IMR-90 (cell line): Measurements from ENCODE around the gene RFX2. TPM values are rescaled to one million over a fixed set of nuclear protein-coding genes. Genes with fewer than 3 reads are reported as not detected.

Experiments
- ATAC-seq: fragments of 200-7000 bp; cut with Tn5 transposase; 2 replicates; pipeline ENCODE4 v1.9.1; 2020; ENCODE audit warnings: low read depth, mild to moderate bottlenecking, moderate library complexity
- BruUV-seq: library from RNA; stranded (reverse); fragments of 400-500 nt; replicated peaks from 2 replicates; lab custom pipeline; 2021; lab: Mats Ljungman, UMichigan
- CTCF ChIA-PET: fragments of 300-600 bp; formaldehyde crosslinking; extraction: SDS; loops from one replicate; lab custom pipeline; 2021; ENCODE audit warnings: antibody characterized with exemption; lab: Yijun Ruan, JAX
- POLR2A ChIA-PET: fragments of 300-600 bp; sonication (Branson Sonifier 250); formaldehyde crosslinking; loops from one replicate; lab custom pipeline; 2022; ENCODE audit warnings: antibody characterized with exemption; ENCODE audit not compliant: unreplicated experiment; lab: Charles Lee
- DNase-seq: peaks from one replicate; pipeline ENCODE4 v3.0.0; 2013
- H2AFZ ChIP-seq: replicated peaks from 2 replicates; pipeline ENCODE3; 2013; ENCODE audit warnings: low read length, mild to moderate bottlenecking; ENCODE audit not compliant: poor library complexity
- H2AK5ac ChIP-seq: 2 replicates; pipeline ENCODE4 v1.6.1; 2013; ENCODE audit warnings: low read depth, low read length, inconsistent platforms
- H2AK9ac ChIP-seq: replicated peaks from 2 replicates; pipeline ENCODE3; 2013; ENCODE audit warnings: mild to moderate bottlenecking, low read depth, low read length, moderate library complexity; ENCODE audit not compliant: poor library complexity
- H2BK120ac ChIP-seq: 2 replicates; pipeline ENCODE4 v1.6.1; 2013; ENCODE audit warnings: low read depth, low read length, inconsistent platforms
- H2BK15ac ChIP-seq: 3 replicates; pipeline ENCODE4 v1.6.1; 2013; ENCODE audit warnings: low read depth, low read length, inconsistent platforms
- H2BK20ac ChIP-seq: 2 replicates; pipeline ENCODE4 v1.6.1; 2013; ENCODE audit warnings: low read depth, mild to moderate bottlenecking, inconsistent platforms, low read length, moderate library complexity
- H2BK5ac ChIP-seq: 2 replicates; pipeline ENCODE4 v1.6.1; 2013; ENCODE audit warnings: mild to moderate bottlenecking, low read depth, low read length, inconsistent platforms; ENCODE audit not compliant: poor library complexity, severe bottlenecking
- H3K14ac ChIP-seq: replicated peaks from 2 replicates; pipeline ENCODE4 v1.6.1; 2013; ENCODE audit warnings: low read depth, low read length, inconsistent platforms
- H3K18ac ChIP-seq: 2 replicates; pipeline ENCODE4 v1.6.1; 2013; ENCODE audit warnings: low read depth, low read length, control low read depth
- H3K23ac ChIP-seq: 2 replicates; pipeline ENCODE4 v1.6.1; 2013; ENCODE audit warnings: low read depth, low read length, inconsistent platforms
- H3K27ac ChIP-seq: 2 replicates; pipeline ENCODE4 v1.5.1; 2013; ENCODE audit warnings: mild to moderate bottlenecking, control low read depth, low read length; ENCODE audit not compliant: insufficient read depth
- H3K27me3 ChIP-seq: 2 replicates; pipeline ENCODE4 v1.6.1; 2013; ENCODE audit warnings: low read length; ENCODE audit not compliant: control insufficient read depth, insufficient read depth
- H3K36me3 ChIP-seq: 2 replicates; pipeline ENCODE4 v1.6.1; 2013; ENCODE audit warnings: low read length, mixed read lengths; ENCODE audit not compliant: control insufficient read depth, insufficient read depth
- H3K4ac ChIP-seq: 2 replicates; pipeline ENCODE4 v1.6.1; 2013; ENCODE audit warnings: low read depth, low read length, inconsistent platforms
- H3K4me1 ChIP-seq: 2 replicates; pipeline ENCODE4 v1.6.1; 2013; ENCODE audit warnings: low read length, mixed read lengths; ENCODE audit not compliant: control insufficient read depth, insufficient read depth
- H3K4me2 ChIP-seq: 2 replicates; pipeline ENCODE4 v1.6.1; 2013; ENCODE audit warnings: low read depth, mild to moderate bottlenecking, control low read depth, low read length, moderate library complexity
- H3K4me3 ChIP-seq: 2 replicates; pipeline ENCODE4 v1.5.1; 2013; ENCODE audit warnings: low read depth, mild to moderate bottlenecking, control low read depth, low read length, moderate library complexity; ENCODE audit not compliant: insufficient read depth
- H3K56ac ChIP-seq: 2 replicates; pipeline ENCODE4 v1.6.1; 2013; ENCODE audit warnings: low read length, inconsistent platforms; ENCODE audit not compliant: insufficient read depth; ENCODE audit errors: extremely low read depth
- H3K79me1 ChIP-seq, 2 experiments: 2 replicates each; pipeline ENCODE4 v1.6.1; 2013; ENCODE audit warnings: low read length in 2 of 2, inconsistent platforms in 1 of 2, low read depth in 1 of 2
- H3K9ac ChIP-seq: 2 replicates; pipeline ENCODE4 v1.6.1; 2013; ENCODE audit warnings: low read depth, low read length, control low read depth
- H3K9me1 ChIP-seq: 2 replicates; pipeline ENCODE4 v1.6.1; 2013; ENCODE audit warnings: low read length, inconsistent platforms; ENCODE audit not compliant: insufficient read depth
- H3K9me3 ChIP-seq: 2 replicates; pipeline ENCODE4 v1.6.1; 2013; ENCODE audit warnings: low read length; ENCODE audit not compliant: control insufficient read depth, insufficient read depth
- H4K20me1 ChIP-seq: 2 replicates; pipeline ENCODE4 v1.6.1; 2013; ENCODE audit warnings: low read length, inconsistent platforms; ENCODE audit not compliant: insufficient read depth
- H4K5ac ChIP-seq: 2 replicates; pipeline ENCODE4 v1.6.1; 2013; ENCODE audit warnings: mild to moderate bottlenecking, low read depth, low read length, control low read depth
- H4K8ac ChIP-seq, 2 experiments: 2 replicates each; pipeline ENCODE4 v1.6.1; 2013; ENCODE audit warnings: low read depth in 2 of 2, low read length in 2 of 2, control low read depth in 1 of 2, inconsistent platforms in 1 of 2
- H4K91ac ChIP-seq: 2 replicates; pipeline ENCODE4 v1.6.1; 2013; ENCODE audit warnings: low read depth, low read length, inconsistent platforms; ENCODE audit not compliant: insufficient read depth
- ELK1 ChIP-seq: fragments of 150-350 bp; IDR thresholded peaks from 2 replicates; pipeline ENCODE4 v1.6.1; 2016; ENCODE audit warnings: low read depth, mild to moderate bottlenecking, low read length, moderate library complexity, borderline replicate concordance
- FOS ChIP-seq: fragments of 150-350 bp; IDR thresholded peaks from 2 replicates; pipeline ENCODE4 v1.6.1; 2016; ENCODE audit warnings: low read depth, low read length
- WGBS, 2 experiments: methylation state at CpG; one replicate each; pipeline versions ENCODE4 v1.1.5 to v1.1.7; 2013; ENCODE audit warnings: missing lambda C conversion rate in 2 of 2; ENCODE audit not compliant: insufficient read length in 1 of 2; ENCODE audit errors: extremely low coverage in 2 of 2; 5-methylcytosine and 5-hydroxymethylcytosine counted together
- dilution Hi-C: fragments of 300-500 bp; cut with HindIII; formaldehyde crosslinking; loops from one replicate; pipeline ENCODE4 v1.14.3; 2018; ENCODE audit warnings: low sequenced_read_pairs; ENCODE audit not compliant: unreplicated experiment
- in situ Hi-C: fragments of 300-500 bp; cut with MboI; formaldehyde crosslinking; loops from 3 replicates; pipeline ENCODE4 v1.14.3; 2019; ENCODE audit warnings: low sequenced_read_pairs, inconsistent platforms, mixed read lengths
- intact Hi-C: fragments of 100-400 bp; cut with micrococcal nuclease; formaldehyde crosslinking; loops from 2 replicates; pipeline ENCODE4 v1.10.0; 2022
- polyA plus RNA-seq, 3 experiments: library from polyadenylated mRNA; depleted of rRNA; stranded (reverse); fragments of >200 nt; gene quantifications; 2 replicates each; pipeline ENCODE4 v1.2.3, GENCODE V29; 2012; ENCODE audit warnings: low replicate concordance in 1 of 3
- total RNA-seq: library from RNA; depleted of rRNA; stranded (reverse); fragments of >200 nt; gene quantifications from 2 replicates; pipeline ENCODE4 v1.2.3, GENCODE V29; 2012

RFX2 gene
- total and polyA plus RNA-seq, 2 of the 4 experiments (the other 2 are of a cell fraction): 2.2 to 4.9 TPM

GRCh38 chr19:6079107-6079506 is 31.2 kb downstream of the RFX2 start:
- in situ Hi-C loops (no loop called here), dilution Hi-C loops (no loop called here), intact Hi-C loops (no loop called here)
- Histone ChIP-seq H3K14ac (no peak overlapping the region), H3K27me3 (no peaks in the 10 kb centered on the region), H3K4me2 (no peak overlapping the region), H2BK20ac (no peak overlapping the region), H2BK15ac (0 out of 3 replicates have a peak overlapping the region, but pooled peaks have one; percentile 32), H4K5ac (no peak overlapping the region), H3K36me3 (no peaks in the 10 kb centered on the region), H3K27ac (no peak overlapping the region), H3K18ac (no peak overlapping the region), H2BK120ac (no peak overlapping the region), H3K23ac (no peak overlapping the region), H3K9ac (no peak overlapping the region), H2AK9ac (no peak overlapping the region), H3K79me1 (peaks cover 4 to 20% of the 10 kb centered on the region in 2 experiments; a peak in 2 of 4 replicates), H3K4ac (no peak overlapping the region), H2AFZ (no peak overlapping the region), H2AK5ac (no peak overlapping the region; the same call in 1 of the 2 replicates), H4K20me1 (no peaks in the 10 kb centered on the region), H2BK5ac (no peak overlapping the region), H3K56ac (no peak overlapping the region), H3K4me1 (peaks cover 12% of the 10 kb centered on the region), H4K8ac (no peak overlapping the region), H3K4me3 (no peak overlapping the region), H3K9me1 (peaks cover 17% of the 10 kb centered on the region; the same call in 1 of the 2 replicates), H4K91ac (no peak overlapping the region), H3K9me3 (no peaks in the 10 kb centered on the region)
- TF ChIP-seq ELK1: no peak
- TF ChIP-seq FOS: no peak
- DNase-seq (no peak), ATAC-seq (no peak)
- ChIA-PET POLR2A (no interaction called here), CTCF (no interaction called here)
- no TSS peak for BruUV-seq
- WGBS, 2 experiments: no CpG with 5 or more reads among the region's 5 CpGs
